ENCODE results near the gene DOCK2.
"Not testable (repeated sequence)": the region's sequence is repeated elsewhere in the genome, so short reads cannot be mapped to it uniquely, and the experiment has no call there.

The DOCK2 gene

GRCh38 chr5:169832845-169833244 lies 195.8 kb downstream of the DOCK2 start:
- no peak for DNase-seq

- DNase-seq, result not testable (repeated sequence)
Measured at GRCh38 chr5:169833681-169834292, 196.7 kb downstream of the DOCK2 start.

GRCh38 chr5:169834540-169834939 lies 197.5 kb downstream of the DOCK2 start:
- not testable (repeated sequence) for DNase-seq

DNA sequence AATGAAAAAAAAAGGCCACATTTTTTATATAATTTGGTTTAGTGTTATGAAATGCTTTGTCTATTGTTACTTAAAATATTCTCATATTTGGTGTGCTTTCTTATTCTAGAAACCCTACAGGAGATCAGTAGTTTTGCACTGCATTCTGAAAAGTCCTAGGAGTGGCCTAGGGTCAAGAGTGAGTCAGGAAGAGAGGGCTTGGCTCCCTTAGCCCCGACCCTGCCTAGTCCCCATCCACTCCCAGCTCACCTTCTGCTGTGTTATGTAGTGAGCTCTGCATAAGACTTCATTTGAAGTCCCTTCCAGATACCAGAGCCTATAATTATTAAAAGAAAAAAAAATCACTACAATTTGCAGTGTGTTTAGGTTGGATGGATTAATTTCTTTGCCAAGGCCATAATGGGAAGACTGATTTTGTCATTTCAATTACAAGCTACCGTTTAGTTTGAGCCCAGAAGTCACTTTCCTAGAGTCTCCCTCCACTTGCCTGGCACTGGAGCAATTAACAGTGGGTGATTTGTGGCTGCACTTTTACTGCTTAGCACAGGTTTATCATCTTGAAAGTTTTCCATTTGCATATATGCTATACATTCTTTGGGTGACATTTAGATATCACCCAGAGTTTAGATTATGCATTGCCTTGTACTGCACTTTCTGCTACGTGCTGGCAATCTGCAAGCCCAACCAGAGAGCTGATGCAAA lies 199.9 kb downstream of the DOCK2 start:
- DNase-seq, result no peak

- DNase-seq, result no peak
Measured at GRCh38 chr5:169837686-169838085, 200.6 kb downstream of the DOCK2 start.

GRCh38 chr5:169838688-169839087 lies 201.6 kb downstream of the DOCK2 start:
- DNase-seq, result no peak

DNA sequence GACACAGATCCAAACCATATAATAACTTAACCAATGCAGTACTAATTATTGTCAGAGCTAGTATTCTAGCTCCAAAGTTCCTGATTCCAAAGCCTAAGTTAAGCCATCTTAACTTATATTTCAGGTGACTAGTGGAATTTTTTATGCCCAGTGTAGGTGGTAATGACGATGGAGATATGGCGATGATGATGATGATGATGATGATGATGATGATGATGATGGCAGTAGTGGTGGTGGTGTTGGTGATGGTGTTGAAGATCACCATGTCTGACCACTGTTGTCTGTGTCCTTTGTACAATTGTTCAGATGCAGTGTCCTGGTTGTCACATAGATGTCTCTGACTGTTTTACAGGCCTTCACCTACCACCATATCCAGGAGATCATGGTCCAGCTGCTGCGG lies 203.3 kb downstream of the DOCK2 start:
- DNase-seq, result no peak

DNA sequence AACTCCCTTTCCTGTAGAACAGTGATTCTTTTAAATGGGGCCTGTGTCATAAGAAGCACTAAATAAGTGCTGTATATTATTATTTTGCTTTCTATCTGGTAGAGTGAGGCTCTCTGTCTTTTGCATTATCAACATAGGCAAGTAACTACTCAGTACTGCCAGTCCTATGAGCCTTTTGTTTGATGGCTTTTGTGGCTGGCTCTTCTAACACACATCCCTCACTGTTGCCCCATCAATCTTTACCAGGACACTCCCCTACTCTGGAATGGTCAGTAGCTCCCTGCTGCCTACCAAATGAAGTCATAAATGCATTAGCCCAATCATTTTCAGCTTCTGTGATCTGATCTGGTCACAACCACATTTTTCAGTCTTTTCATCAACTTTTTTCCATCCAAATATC lies 205.6 kb downstream of the DOCK2 start:
- no peak for DNase-seq

- DNase-seq, result no peak
Measured at GRCh38 chr5:169847519-169847918, 210.4 kb downstream of the DOCK2 start.

DNA sequence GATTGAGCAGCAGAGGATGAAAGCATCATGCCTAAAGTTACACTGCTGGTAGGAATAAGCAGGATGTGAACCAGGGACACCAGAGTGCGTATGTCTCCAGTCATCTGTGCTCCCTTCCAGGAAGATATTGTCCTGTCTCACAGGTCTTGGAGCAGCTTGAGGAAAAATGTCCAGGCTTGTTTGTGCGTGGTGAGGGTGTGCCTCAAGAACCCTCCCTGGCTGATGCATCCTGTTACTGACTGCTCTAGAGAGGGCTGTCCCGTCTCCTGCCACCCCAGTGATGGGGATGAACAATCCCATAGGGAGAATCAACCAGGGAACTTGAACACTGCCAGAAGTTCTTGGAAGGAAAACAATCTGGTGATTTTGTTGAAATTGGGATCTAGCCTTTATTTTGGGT lies 211.2 kb downstream of the DOCK2 start:
- DNase-seq, result no peak

DNA sequence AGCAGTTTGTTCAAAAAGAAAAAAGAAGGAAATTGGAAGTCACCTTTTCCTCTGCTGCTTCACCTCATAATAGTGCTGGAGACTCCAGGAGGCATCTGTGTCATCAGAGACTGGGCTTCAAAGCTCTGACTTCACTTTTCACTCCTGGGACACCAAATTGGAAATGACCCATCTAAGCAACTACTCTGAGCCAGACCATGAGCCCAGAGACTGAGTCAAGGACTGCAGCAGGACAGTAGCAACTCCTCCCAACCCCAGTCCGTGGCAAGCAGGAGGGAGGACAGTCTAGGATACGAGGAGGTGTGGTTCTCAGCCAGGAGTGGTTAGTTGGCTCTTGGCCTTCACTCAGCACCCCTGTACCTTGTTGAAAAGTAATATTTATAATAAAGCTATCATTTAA lies 211.7 kb downstream of the DOCK2 start:
- DNase-seq, result no peak

DNA sequence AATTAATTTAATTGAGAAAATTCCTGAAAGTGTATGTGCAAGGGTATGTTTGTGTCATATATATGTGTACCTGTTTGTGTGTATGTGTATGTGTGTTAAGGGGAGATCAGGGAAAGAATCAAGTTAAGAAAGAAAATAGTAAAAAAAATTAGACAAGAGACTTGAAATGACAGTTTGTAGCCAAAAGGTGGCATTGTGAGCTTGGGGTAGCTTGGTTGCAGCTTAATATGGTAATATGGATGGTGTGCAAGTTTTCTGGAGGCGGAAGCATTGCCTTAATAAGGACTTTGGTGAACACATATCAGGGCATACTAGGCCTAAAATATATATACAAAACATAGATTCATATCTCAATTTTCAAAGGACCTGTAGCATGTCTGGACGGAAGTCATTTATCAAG lies 213.3 kb downstream of the DOCK2 start:
- DNase-seq, result no peak

GRCh38 chr5:169851321-169851850 lies 214.3 kb downstream of the DOCK2 start:
- no peak for DNase-seq

DNA sequence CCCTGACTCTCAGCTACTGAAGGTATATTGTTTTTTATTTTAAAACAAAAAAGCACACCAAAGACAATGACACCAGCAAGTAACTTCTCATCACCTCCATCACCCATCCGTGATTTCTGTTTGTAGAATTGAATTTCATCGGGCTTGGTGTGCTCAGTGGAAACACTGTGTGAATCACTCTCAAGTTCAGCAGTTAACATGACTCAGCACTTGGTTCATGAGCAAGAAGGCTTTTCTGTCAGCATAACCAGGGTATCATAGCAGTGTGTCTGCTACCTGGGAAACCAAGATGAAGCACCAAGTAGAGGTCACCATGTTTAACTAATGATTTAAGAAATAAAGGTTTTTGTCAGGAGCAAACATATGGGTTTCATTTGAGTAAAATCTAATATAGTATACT lies 219.5 kb downstream of the DOCK2 start:
- DNase-seq, result no peak

DNA sequence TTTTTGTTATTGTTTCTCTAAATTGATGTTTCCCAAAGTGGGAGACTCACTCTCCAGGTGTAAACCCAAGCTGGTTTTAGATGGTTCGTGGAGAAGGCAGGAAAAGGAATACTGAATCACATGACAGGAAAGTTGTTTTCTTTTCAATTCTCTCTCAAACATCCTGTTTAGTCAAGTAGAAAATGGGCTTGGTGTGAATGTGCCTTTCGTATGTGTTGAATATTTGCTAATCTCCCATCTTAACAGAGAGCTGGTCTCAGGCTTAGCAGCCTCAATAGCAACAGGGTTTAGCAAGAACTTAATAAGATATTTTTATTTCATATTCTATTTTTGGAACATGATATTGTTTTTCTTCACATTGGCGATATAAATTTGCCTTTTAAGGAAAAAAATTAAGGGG lies 223.5 kb downstream of the DOCK2 start:
- no peak for DNase-seq

DNA sequence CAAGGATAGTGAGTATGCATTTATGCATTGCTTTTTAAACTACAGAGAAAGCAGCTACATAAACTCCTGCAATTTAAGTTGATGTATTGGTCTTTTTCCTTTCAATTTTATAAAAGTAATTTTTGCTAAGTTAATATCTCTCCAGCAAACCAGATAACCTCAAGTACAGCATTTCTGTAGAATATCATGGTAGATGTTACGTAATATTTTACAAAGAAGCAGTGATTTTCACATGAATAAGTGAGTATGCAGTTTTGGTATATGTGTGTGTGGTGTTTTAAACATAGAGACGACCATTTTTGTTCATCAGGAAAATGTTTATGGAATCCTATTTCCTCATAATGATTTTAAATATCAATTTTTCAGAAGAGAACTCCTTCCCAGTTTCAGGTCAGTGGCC lies 224.4 kb downstream of the DOCK2 start:
- DNase-seq, result no peak

- DNase-seq, result no peak
Measured at GRCh38 chr5:169861934-169862333, 224.9 kb downstream of the DOCK2 start.

DNA sequence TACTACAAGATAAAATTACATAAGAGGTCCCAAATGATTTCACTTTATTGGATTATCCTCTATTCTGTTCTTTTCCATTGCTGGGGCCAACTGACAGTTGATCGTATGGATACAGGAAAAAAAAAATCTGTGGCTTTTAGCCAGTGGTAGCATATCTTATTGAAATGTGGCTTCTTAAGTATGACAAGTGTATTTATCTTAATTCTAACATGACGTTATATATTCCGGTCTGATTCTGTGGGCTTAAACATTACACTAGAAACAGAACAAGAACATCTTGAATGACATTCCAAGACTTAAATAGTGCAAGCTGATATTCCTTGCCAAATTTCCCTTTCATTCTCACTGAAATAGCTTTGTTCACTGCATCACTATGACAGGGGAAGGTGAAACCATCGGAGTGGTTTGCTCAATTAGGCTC lies 225.3 kb downstream of the DOCK2 start:
- DNase-seq, result no peak

DNA sequence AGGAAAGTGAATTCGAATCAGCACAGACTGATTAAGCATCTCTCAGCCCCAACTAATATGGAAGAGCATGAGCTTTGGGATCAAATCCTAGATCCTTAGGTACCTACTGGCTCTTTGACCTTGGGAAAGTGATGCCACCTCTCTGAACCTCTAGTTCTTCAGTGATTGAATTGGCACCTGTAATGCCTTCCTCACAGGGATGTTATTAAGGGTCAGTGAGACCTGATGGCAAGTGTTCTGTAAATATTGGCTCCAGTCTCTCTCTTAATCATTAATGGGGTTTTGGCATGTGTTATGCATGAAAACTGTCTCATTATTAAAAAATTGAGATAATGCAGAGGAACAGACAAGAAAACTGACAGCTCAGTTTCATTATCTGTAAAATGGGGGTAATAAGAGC lies 227.4 kb downstream of the DOCK2 start:
- no peak for DNase-seq

DNA sequence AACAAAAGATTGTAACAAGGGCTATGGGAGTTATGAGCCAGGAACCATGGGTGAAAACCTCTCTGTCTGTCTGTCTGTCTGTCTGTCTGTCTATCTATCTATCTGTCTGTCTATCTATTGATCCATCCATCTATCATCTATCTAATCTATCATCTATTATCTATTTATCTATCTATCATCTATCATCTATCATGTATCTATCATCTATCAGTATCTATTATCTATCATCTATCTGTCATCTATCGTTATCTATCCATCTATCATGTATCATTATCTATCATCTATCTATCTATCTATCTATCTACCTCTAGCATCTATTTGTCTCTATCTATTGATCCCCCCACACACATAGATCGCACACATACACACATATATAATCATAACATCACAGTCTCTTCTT lies 230.3 kb downstream of the DOCK2 start:
- no peak for DNase-seq

GRCh38 chr5:169869066-169869465 lies 232.0 kb downstream of the DOCK2 start:
- no peak for DNase-seq

DNA sequence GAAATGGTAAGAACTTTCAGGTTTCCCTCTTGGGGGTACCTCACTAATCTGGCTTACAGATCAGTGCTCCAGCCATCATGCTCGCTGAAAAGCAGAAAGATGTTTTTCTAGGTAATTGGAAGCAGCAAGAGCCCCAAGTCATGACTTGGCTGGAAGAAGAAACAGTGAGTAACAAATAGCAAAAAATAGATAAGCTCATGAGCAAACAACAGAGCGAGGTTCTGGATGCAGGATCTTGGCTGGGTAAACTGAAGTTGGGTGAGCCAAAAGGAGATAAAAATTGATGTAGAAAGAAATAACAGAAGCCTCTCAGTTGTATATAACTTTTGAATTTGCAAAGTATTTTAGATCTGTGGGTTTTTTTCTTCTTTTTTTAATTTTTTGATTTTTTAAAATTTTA lies 233.1 kb downstream of the DOCK2 start:
- DNase-seq, result no peak

DNA sequence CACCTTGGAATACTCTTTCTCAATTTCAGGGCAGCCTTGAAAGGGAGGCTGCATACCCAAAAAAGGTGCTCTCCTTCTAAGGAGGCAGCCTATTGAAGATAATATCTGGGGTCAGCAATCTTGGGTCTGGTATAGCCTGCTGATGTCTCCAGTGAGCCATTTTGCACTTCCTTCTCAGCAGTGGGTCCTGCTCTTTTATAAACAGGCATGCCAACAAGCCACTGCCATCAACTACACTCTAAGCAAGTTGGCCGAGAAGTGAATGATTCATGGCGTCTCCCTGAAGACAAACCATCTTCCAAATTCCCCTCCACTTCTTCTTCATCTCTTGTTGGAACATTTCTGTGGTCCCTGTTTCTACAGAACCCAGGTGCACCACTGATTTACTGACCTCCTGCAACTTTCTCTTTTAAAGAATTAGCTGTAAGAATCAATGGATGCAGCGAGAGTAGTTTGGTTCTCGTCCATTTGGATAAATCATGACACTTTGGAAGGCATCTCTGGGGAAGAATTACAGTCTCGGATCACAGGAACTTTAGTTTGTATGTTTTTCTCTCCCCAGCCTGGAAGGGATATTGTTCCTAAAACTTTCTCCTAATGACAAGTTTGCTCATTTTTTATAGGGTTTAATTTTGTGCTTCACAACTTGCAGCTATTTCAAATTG lies 234.9 kb downstream of the DOCK2 start:
- no peak for DNase-seq

DNA sequence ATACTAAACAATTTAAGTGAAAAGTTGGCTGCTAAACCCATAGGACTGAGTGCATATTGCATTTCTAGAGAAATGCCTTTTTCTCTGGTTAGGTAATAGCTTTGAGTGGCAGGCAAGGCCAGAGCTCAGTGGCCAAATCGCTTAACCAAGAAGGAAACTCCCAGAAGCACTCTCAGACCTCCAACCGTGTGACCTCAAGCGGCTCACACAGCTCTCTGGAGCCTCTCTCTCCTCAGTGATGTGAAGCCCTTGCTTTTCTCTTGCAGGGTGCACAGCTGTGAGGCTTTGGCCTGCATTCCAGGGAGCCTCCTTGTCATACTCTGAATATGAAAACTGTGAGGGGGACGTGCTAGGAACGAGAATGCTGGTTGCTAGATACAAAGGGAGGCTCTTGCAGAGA lies 236.6 kb downstream of the DOCK2 start:
- DNase-seq, result no peak

All from NCI-H510A (cell line).